Upper lobe of left lung (tissue), 4 donors: Measurements from ENCODE around the gene LOXL4.

Experiments used
- POLR2AphosphoS5 ChIP-seq, 2 donors: sonication (generic); formaldehyde crosslinking; IDR thresholded peaks; one replicate each; pipeline ENCODE4 v1.5.1; 2017; ENCODE audit warnings: antibody characterized with exemption in 2 of 2
- TF ChIP-seq, protein P1 (sequence below), 6 experiments: fragments of 450-650 bp in 4 of 6; fragments of 200-600 bp in 2 of 6; sonication (generic) in 2 of 6; IDR thresholded peaks; one replicate each; pipeline ENCODE4 v1.5.1; 2016 to 2019; ENCODE audit warnings: antibody characterized with exemption in 6 of 6

DNA sequence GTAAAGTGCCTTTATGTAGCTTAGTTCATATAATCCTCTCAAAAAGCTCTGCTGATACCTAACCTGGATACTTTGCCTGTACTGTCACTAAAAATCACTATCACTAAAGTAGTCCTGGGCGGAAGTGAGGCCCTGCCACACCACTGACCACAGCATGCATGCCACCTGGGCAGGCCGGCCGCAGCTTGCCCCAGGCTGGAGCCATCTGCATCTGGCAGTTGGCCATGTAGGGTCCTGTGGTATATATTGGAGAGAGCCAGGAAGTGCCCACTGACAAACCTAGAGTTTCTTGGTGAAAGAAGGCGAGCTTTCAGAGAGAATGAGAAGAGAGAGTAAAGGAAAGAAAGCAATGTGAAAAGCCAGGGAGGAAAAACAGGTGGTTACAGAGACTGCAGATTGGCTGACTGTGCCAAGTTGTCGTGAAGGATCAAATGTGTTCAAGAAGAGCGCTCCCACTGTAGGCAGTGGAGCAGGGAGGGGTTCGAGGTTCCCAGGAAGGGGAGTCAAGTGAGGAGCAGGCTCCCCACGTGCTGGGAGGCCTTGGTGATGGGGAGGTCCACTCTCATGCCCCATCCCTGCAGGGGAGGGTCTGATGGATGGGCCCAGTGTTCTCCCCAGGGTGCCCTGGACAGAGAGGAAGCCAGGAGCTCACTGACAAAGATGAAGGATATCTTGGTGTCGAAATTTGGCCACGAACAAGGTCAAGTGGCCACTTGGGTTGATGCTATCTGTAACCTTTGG, 13.6 kb downstream of the LOXL4 start:
- TF ChIP-seq, protein P1, sequence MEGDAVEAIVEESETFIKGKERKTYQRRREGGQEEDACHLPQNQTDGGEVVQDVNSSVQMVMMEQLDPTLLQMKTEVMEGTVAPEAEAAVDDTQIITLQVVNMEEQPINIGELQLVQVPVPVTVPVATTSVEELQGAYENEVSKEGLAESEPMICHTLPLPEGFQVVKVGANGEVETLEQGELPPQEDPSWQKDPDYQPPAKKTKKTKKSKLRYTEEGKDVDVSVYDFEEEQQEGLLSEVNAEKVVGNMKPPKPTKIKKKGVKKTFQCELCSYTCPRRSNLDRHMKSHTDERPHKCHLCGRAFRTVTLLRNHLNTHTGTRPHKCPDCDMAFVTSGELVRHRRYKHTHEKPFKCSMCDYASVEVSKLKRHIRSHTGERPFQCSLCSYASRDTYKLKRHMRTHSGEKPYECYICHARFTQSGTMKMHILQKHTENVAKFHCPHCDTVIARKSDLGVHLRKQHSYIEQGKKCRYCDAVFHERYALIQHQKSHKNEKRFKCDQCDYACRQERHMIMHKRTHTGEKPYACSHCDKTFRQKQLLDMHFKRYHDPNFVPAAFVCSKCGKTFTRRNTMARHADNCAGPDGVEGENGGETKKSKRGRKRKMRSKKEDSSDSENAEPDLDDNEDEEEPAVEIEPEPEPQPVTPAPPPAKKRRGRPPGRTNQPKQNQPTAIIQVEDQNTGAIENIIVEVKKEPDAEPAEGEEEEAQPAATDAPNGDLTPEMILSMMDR (IDR thresholded peaks at IDR 0.05): no peak
- TF ChIP-seq POLR2AphosphoS5 (IDR thresholded peaks at IDR 0.05): no peak
